HepG2 (cell line): ENCODE results near the gene CXorf49. TPM values are rescaled to one million over a fixed set of nuclear protein-coding genes. Genes with fewer than 3 reads are reported as not detected.

Source experiments
- ATAC-seq: fragments of 200-7000 bp; cut with Tn5 transposase; 3 replicates; pipeline ENCODE4 v1.9.1; 2020; ENCODE audit warnings: mild to moderate bottlenecking, moderate library complexity
- BruUV-seq: library from RNA; stranded (reverse); fragments of 400-500 nt; replicated peaks from 2 replicates; lab custom pipeline; 2021; lab: Mats Ljungman, UMichigan
- CTCF ChIA-PET: fragments of 300-600 bp; formaldehyde crosslinking; extraction: SDS; loops from one replicate; lab custom pipeline; 2021; ENCODE audit warnings: low total read pairs, inconsistent platforms, low intra/inter-chr PET ratio; lab: Yijun Ruan, JAX
- POLR2A ChIA-PET: fragments of 350-600 bp; sonication (Branson Sonifier 250); formaldehyde crosslinking; loops from one replicate; lab custom pipeline; 2020; ENCODE audit warnings: antibody characterized with exemption, inconsistent platforms; lab: Yijun Ruan, JAX
- DNase-seq: peaks from one replicate; pipeline ENCODE4 v3.0.0-alpha.2; 2015; ENCODE audit warnings: low spot score
- FAIRE-seq: peaks from 3 replicates; lab custom pipeline; 2011; peaks lifted over from hg19 to GRCh38; lab: Jason Lieb, UNC
- H2AFZ ChIP-seq: one replicate; pipeline ENCODE4 v1.6.1; 2011; ENCODE audit warnings: low read length, inconsistent platforms
- H3K27ac ChIP-seq: fragments of 300-600 bp; 3 replicates; pipeline ENCODE4 v1.8.0; 2011; ENCODE audit warnings: mixed run types, mild to moderate bottlenecking, mixed read lengths, low read length, inconsistent platforms; ENCODE audit not compliant: insufficient read depth; ENCODE audit errors: extremely low read length
- H3K27me3 ChIP-seq, 2 experiments: fragments of 200-600 bp in 1 of 2; 2 replicates in 1 of 2; 3 replicates in 1 of 2; pipeline versions ENCODE4 v1.6.0 to v1.8.0; 2011; ENCODE audit warnings: low read length in 2 of 2, mild to moderate bottlenecking in 2 of 2, moderate library complexity in 2 of 2, inconsistent platforms in 1 of 2; ENCODE audit not compliant: insufficient read depth in 2 of 2, control insufficient read depth in 1 of 2
- H3K36me3 ChIP-seq, 2 experiments: fragments of 200-600 bp in 1 of 2; replicated peaks in 1 of 2; 2 replicates in 1 of 2; 3 replicates in 1 of 2; pipeline versions ENCODE4 v1.5.1 to v1.8.0; 2011; ENCODE audit warnings: low read length in 2 of 2, inconsistent platforms in 1 of 2; ENCODE audit not compliant: insufficient read depth in 2 of 2, control insufficient read depth in 1 of 2
- H3K4me1 ChIP-seq: 2 replicates; pipeline ENCODE4 v1.5.1; 2012; ENCODE audit warnings: low read length, inconsistent platforms; ENCODE audit not compliant: insufficient read depth
- H3K4me2 ChIP-seq: 2 replicates; pipeline ENCODE4 v1.6.0; 2011; ENCODE audit warnings: low read depth, low read length, inconsistent platforms
- H3K4me3 ChIP-seq, 3 experiments: fragments of 200-600 bp in 1 of 3; sonication (generic), shearing (Covaris generic) in 1 of 3; replicated peaks in 1 of 3; 2 replicates each; pipeline ENCODE4 v1.5.1; 2011 to 2016; ENCODE audit warnings: low read length in 3 of 3, inconsistent platforms in 2 of 3, low read depth in 2 of 3, mild to moderate bottlenecking in 2 of 3, control low read depth in 1 of 3, mixed read lengths in 1 of 3; ENCODE audit not compliant: insufficient read depth in 1 of 3
- H3K79me2 ChIP-seq: one replicate; pipeline ENCODE4 v1.6.1; 2011; ENCODE audit warnings: low read length, inconsistent platforms; ENCODE audit not compliant: insufficient read depth
- H3K9ac ChIP-seq: 2 replicates; pipeline ENCODE4 v1.6.0; 2011; ENCODE audit warnings: mild to moderate bottlenecking, low read depth, low read length, inconsistent platforms; ENCODE audit not compliant: insufficient read depth
- H3K9me3 ChIP-seq: 2 replicates; pipeline ENCODE4 v1.5.1; 2012; ENCODE audit warnings: mild to moderate bottlenecking, low read length
- H4K20me1 ChIP-seq: 2 replicates; pipeline ENCODE4 v1.6.0; 2011; ENCODE audit warnings: inconsistent platforms, mild to moderate bottlenecking, low read length, moderate library complexity; ENCODE audit not compliant: insufficient read depth
- AFF4 ChIP-seq: sonication (generic); formaldehyde crosslinking; IDR thresholded peaks from 2 replicates; pipeline ENCODE4 v1.4.0; 2020; ENCODE audit warnings: missing genetic modification reagents
- DNMT3B ChIP-seq: conservative IDR thresholded peaks from 2 replicates; pipeline ENCODE4 v1.6.1; 2016; ENCODE audit warnings: missing biosample characterization, control low read depth
- E2F5 ChIP-seq: sonication (generic); formaldehyde crosslinking; conservative IDR thresholded peaks from 2 replicates; pipeline ENCODE4 v1.4.0; 2020; ENCODE audit warnings: missing genetic modification reagents
- HMGA1 ChIP-seq: sonication (generic); formaldehyde crosslinking; conservative IDR thresholded peaks from 2 replicates; pipeline ENCODE4 v1.4.0; 2020; ENCODE audit warnings: missing genetic modification reagents
- IKZF4 ChIP-seq: sonication (generic); formaldehyde crosslinking; IDR thresholded peaks from 2 replicates; pipeline ENCODE4 v1.5.1; 2020; ENCODE audit warnings: borderline replicate concordance, mild to moderate bottlenecking, low read depth, missing genetic modification reagents; ENCODE audit errors: not compliant biosample characterization
- JDP2 ChIP-seq: sonication (generic); formaldehyde crosslinking; IDR thresholded peaks from 2 replicates; pipeline ENCODE4 v1.8.1; 2022; ENCODE audit warnings: missing genetic modification reagents, borderline replicate concordance
- MIER3 ChIP-seq: IDR thresholded peaks from 2 replicates; pipeline ENCODE4 v1.6.1; 2016; ENCODE audit warnings: missing compliant biosample characterization, borderline replicate concordance
- NFKBIZ ChIP-seq: IDR thresholded peaks from 2 replicates; pipeline ENCODE4 v1.6.1; 2018; ENCODE audit warnings: missing genetic modification reagents, missing compliant biosample characterization
- NFRKB ChIP-seq: fragments of 450-650 bp; IDR thresholded peaks from 2 replicates; pipeline ENCODE4 v1.6.1; 2017
- ZBTB21 ChIP-seq: sonication (generic); formaldehyde crosslinking; IDR thresholded peaks from 2 replicates; pipeline ENCODE4 v1.4.0; 2020; ENCODE audit warnings: missing genetic modification reagents
- ZEB1 ChIP-seq: IDR thresholded peaks from 2 replicates; pipeline ENCODE4 v1.6.1; 2012; ENCODE audit warnings: mild to moderate bottlenecking, low read depth, inconsistent platforms; ENCODE audit not compliant: insufficient replicate concordance
- ZFP90 ChIP-seq: sonication (generic); formaldehyde crosslinking; IDR thresholded peaks from 2 replicates; pipeline ENCODE4 v1.8.0; 2022; ENCODE audit warnings: missing genetic modification reagents, mild to moderate bottlenecking, inconsistent platforms, borderline replicate concordance
- ZNF619 ChIP-seq: sonication (generic); formaldehyde crosslinking; IDR thresholded peaks from 2 replicates; pipeline ENCODE4 v1.4.0; 2020; ENCODE audit warnings: mild to moderate bottlenecking, missing genetic modification reagents
- ZNF709 ChIP-seq: sonication (generic); formaldehyde crosslinking; IDR thresholded peaks from 2 replicates; pipeline ENCODE4 v1.5.0; 2020; ENCODE audit warnings: mild to moderate bottlenecking, missing genetic modification reagents
- ZNF839 ChIP-seq: sonication (generic); formaldehyde crosslinking; IDR thresholded peaks from 2 replicates; pipeline ENCODE4 v1.4.0; 2020; ENCODE audit warnings: missing genetic modification reagents, mild to moderate bottlenecking, borderline replicate concordance
- ZSCAN20 ChIP-seq: sonication (generic); formaldehyde crosslinking; IDR thresholded peaks from 2 replicates; pipeline ENCODE4 v1.4.0; 2020; ENCODE audit warnings: missing genetic modification reagents, mild to moderate bottlenecking, borderline replicate concordance
- WGBS: methylation state at CpG from one replicate; pipeline ENCODE4 v1.1.6; 2017; ENCODE audit warnings: low lambda C conversion rate; 5-methylcytosine and 5-hydroxymethylcytosine counted together
- in situ Hi-C: cut with HindIII; loops from 2 replicates; pipeline ENCODE4 v1.10.0; 2017; ENCODE audit warnings: low pct_unique_long_range_greater_than_20kb; ENCODE audit not compliant: extremely low pct_ligation_motif_present
- intact Hi-C: fragments of 100-400 bp; cut with micrococcal nuclease; formaldehyde crosslinking; loops from one replicate; pipeline ENCODE4 v1.10.0; 2022; ENCODE audit not compliant: unreplicated experiment
- polyA plus RNA-seq, 8 experiments: library from polyadenylated mRNA; depleted of rRNA in 3 of 8; stranded (reverse) in 7 of 8; unstranded in 1 of 8; fragments of >200 nt; fragmentation: Illumina TruSeq in 4 of 8; extraction: Trizol in 4 of 8; gene quantifications; 2 replicates each; pipeline versions ENCODE4 v1.2.1 to v1.2.3, GENCODE V29; 2011 to 2016; ENCODE audit warnings: low read depth in 4 of 8, missing spikeins in 1 of 8, mixed read lengths in 1 of 8; ENCODE audit not compliant: insufficient read depth in 1 of 8
- total RNA-seq, 5 experiments: library from RNA; depleted of rRNA; stranded (reverse); fragments of >200 nt; fragmentation: Illumina TruSeq; extraction: Trizol; gene quantifications; 2 replicates each; pipeline ENCODE4 v1.2.3, GENCODE V29; 2016; ENCODE audit warnings: low read depth in 1 of 5

Gene CXorf49
- total and polyA plus RNA-seq, 2 of the 13 experiments (the other 11 are each of a cell fraction or from before 2014, with no cell fraction given): not detected

GRCh38 chrX:71671043-71671780 lies 46.9 kb downstream of the CXorf49 start:
- no TSS peak for BruUV-seq

More at GRCh38 chrX:71671043-71671780, 46.9 kb downstream of the CXorf49 start:
- Histone ChIP-seq H3K4me1 (no peaks in the 10 kb centered on the region), H3K36me3 (no peaks in the 10 kb centered on the region), H3K27ac (no peak overlapping the region), H2AFZ (no peak overlapping the region), H3K27me3 (peaks cover 0 to 4% of the 10 kb centered on the region in 2 experiments; a peak in 2 of 5 replicates), H3K4me3 (no peak overlapping the region), H3K79me2 (no peaks in the 10 kb centered on the region), H3K4me2 (no peak overlapping the region), H3K9ac (no peak overlapping the region), H3K9me3 (no peaks in the 10 kb centered on the region), H4K20me1 (no peaks in the 10 kb centered on the region)
- no peak for ATAC-seq
- in situ Hi-C loops (no loop called here), intact Hi-C loops (no loop called here)
- ChIA-PET CTCF (no interaction called here), POLR2A (no interaction called here)
- no peak for FAIRE-seq
- no peak for TF ChIP-seq HMGA1
- TF ChIP-seq ZBTB21: no peak
- no peak for TF ChIP-seq NFKBIZ
- no peak for TF ChIP-seq DNMT3B
- TF ChIP-seq MIER3 (CRISPR knock-in tag): no peak
- TF ChIP-seq ZNF619 (CRISPR knock-in tag): no peak
- TF ChIP-seq ZNF709 (CRISPR knock-in tag): no peak
- no peak for TF ChIP-seq NFRKB
- TF ChIP-seq ZEB1: no peak
- TF ChIP-seq ZNF839: no peak
- TF ChIP-seq E2F5 (CRISPR knock-in tag): no peak
- no peak for TF ChIP-seq ZFP90 (CRISPR knock-in tag)
- TF ChIP-seq IKZF4 (CRISPR knock-in tag): no peak
- TF ChIP-seq ZSCAN20 (CRISPR knock-in tag): no peak
- no peak for TF ChIP-seq JDP2 (CRISPR knock-in tag)
- no peak for TF ChIP-seq AFF4
- WGBS: 51% methylated on average over 5 of the region's 12 CpGs
- no peak for DNase-seq
